Astrocyte (in vitro differentiated cells and primary cell): ENCODE data around the gene F8.

Experiments used
- CTCF ChIP-seq: IDR thresholded peaks from 2 replicates; pipeline ENCODE4 v1.5.1; 2011; ENCODE audit warnings: low read depth, mild to moderate bottlenecking, inconsistent platforms, low read length, moderate library complexity; ENCODE audit not compliant: insufficient read depth
- EZH2 ChIP-seq: IDR thresholded peaks from 2 replicates; pipeline ENCODE4 v1.6.1; 2012; ENCODE audit warnings: mild to moderate bottlenecking, low read length, inconsistent platforms; ENCODE audit not compliant: insufficient read depth

DNA sequence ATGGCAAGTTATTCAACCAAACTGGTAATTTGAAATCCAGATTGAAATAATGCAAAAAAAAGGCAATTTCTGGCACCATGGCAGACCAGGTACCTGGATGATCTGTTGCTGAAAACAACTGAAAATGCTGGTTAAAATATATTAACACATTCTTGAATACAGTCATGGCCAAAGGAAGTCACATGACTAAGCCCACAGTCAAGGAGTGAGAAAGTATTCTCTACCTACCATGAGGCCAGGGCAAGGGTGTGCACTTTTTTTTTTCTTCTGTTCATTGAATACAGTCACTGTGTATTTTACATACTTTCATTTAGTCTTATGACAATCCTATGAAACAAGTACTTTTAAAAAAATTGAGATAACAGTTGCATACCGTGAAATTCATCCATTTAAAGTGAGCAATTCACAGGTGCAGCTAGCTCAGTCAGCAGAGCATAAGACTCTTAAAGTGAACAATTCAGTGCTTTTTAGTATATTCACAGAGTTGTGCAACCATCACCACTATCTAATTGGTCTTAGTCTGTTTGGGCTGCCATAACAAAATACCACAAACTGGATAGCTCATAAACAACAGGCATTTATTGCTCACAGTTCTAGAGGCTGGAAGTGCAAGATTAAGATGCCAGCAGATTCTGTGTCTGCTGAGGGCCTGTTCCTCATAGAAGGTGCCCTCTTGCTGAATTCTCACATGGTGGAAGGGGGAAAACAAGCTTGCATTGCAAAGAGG, 212.4 kb downstream of the F8 start:
- no peak for TF ChIP-seq CTCF
- no peak for TF ChIP-seq EZH2
